Activated CD4-positive, alpha-beta T cell treated with anti-CD3 and anti-CD28 coated beads, Interleukin-2, amount 50 U/mL, for 24 hours (primary cell): ENCODE measurements around the gene TAS2R3.

ENCODE experiments used
- DNase-seq, 2 donors: peaks; one replicate each; pipeline ENCODE4 v3.0.0-alpha.2; 2020; ENCODE audit warnings: low read depth in 1 of 2, low spot score in 1 of 2

The TAS2R3 gene

DNA sequence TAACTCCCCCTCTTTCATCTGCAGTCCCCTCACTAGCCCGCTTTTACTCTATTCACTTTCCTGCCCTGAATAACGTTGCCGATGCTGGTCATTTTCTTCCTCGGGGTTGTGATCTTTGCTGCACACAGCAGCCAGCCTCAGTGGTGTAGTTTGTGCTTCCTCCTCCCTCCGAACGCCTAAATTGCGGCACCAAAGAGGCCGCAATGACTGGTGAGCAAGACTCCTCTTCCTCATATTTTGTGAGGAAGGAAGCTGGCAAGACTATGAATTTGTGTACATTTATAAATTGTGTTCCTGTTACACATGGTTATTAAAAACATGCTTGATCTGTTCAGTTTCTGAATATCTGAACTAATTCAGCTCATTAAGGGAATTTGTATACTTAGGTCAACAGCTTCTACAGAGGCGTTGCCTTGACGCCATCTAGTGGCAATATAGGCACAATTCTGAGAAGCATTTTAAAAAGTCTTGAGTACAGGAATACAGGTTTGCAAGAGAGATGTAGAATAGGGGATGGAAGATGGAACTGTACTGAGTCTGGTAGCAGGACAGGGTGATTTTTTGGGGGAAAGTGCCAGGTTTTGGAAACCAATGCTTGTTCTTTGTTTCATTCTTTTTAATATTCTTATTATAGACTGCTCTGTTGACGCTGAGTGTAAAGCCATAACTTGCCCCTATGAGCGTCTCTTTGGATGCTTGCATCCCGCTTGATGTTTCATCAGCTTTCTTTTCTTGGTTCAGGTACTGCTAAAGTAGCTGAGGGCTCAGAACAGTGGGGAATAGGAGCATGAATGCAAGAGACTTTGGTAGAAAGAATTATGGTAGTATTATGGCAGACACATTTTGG is 22.0 kb downstream of the TAS2R3 start:
- DNase-seq, result peak in 1 of 2 donors; percentile 5

DNA sequence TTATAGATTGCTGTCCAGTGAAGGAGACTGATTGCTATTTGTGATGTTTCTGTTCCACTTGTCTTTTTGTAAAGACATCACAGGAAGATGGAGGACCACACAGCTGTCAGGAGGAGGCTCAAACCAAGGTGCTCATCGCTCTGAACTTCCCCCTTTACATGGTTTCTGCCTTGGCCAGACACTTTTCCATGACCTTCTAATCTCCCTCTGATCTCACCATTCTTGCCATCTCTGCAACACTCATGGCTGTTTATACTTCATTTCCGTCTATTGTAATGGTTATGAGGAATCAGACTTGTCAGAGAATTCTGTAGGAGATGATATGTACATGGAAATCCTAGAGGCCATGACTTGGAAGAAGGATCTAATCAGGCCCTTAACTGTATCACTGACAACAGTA is 24.4 kb downstream of the TAS2R3 start:
- DNase-seq, result no peak

- DNase-seq, result no peak
Measured at GRCh38 chr7:141789917-141790316, 26.0 kb downstream of the TAS2R3 start, which contains the start of gene TAS2R5. Gene TAS2R5, plus strand, starts transcription at chr7:141790217. Its CDS starts 145 bp downstream, at chr7:141790362.

GRCh38 chr7:141792526-141792925 is 28.6 kb downstream of the TAS2R3 start:
- DNase-seq, result no peak
